ENCODE measurements around the gene ZEB2.

- TF ChIP-seq POU5F1 (IDR thresholded peaks at IDR 0.05; ENCODE audit: low read depth, low read length) (no peak), POLR2AphosphoS5 (IDR thresholded peaks at IDR 0.05; ENCODE audit: low read depth, low read length) (no peak), ATF3 (IDR thresholded peaks at IDR 0.05; ENCODE audit: insufficient read depth, low read depth, low read length) (no peak), POLR2A (IDR thresholded peaks at IDR 0.05; ENCODE audit: control extremely low read depth in 1 of 2, low read depth in 2 of 2, low read length in 2 of 2) (no peak), ZNF274 (IDR thresholded peaks at IDR 0.05; ENCODE audit: borderline replicate concordance, extremely low read depth, low read length) (no peak), HDAC6 (IDR thresholded peaks at IDR 0.05; ENCODE audit: low read depth, low read length) (no peak), JUND (IDR thresholded peaks at IDR 0.05; ENCODE audit: low read length) (no peak), HDAC2 (IDR thresholded peaks at IDR 0.05; ENCODE audit: borderline replicate concordance in 1 of 2, low read depth in 2 of 2, low read length in 2 of 2) (no peak)
- TF ChIP-seq, protein P1, sequence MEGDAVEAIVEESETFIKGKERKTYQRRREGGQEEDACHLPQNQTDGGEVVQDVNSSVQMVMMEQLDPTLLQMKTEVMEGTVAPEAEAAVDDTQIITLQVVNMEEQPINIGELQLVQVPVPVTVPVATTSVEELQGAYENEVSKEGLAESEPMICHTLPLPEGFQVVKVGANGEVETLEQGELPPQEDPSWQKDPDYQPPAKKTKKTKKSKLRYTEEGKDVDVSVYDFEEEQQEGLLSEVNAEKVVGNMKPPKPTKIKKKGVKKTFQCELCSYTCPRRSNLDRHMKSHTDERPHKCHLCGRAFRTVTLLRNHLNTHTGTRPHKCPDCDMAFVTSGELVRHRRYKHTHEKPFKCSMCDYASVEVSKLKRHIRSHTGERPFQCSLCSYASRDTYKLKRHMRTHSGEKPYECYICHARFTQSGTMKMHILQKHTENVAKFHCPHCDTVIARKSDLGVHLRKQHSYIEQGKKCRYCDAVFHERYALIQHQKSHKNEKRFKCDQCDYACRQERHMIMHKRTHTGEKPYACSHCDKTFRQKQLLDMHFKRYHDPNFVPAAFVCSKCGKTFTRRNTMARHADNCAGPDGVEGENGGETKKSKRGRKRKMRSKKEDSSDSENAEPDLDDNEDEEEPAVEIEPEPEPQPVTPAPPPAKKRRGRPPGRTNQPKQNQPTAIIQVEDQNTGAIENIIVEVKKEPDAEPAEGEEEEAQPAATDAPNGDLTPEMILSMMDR (IDR thresholded peaks at IDR 0.05; ENCODE audit: control extremely low read depth in 1 of 3, insufficient read depth in 1 of 3, low read depth in 1 of 3, low read length in 3 of 3), result no peak
These were observed 2.4 kb upstream of the ZEB2 start for GRCh38 chr2:144522176-144522896.
